HG03571 (cell line): Measurements from ENCODE around the gene PEAR1.

Experiments
- ATAC-seq: cut with Tn5 transposase; IDR thresholded peaks from one replicate; pipeline ENCODE4 v1.9.1; 2021; ENCODE audit not compliant: unreplicated experiment

The PEAR1 gene

DNA sequence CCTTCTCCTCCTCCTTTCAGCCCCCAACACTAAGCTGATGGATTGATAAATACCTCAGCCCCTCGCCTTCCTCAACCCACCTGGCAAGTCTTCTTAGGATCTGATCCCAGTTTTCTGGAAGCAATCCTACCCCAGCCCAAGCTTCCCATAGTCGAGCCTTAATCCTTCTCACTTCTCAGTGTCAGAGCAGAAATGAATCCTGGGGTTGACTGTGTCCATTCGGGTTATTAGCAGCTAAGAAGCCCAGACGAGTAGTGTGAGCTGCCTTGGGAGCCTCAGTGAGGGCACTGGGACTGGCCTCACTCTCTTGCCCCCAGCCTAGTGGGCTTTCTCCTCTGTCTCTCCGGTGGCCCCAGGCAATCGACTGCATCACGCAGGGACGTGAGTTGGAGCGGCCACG is 12.4 kb upstream of the PEAR1 start:
- ATAC-seq = no peak

DNA sequence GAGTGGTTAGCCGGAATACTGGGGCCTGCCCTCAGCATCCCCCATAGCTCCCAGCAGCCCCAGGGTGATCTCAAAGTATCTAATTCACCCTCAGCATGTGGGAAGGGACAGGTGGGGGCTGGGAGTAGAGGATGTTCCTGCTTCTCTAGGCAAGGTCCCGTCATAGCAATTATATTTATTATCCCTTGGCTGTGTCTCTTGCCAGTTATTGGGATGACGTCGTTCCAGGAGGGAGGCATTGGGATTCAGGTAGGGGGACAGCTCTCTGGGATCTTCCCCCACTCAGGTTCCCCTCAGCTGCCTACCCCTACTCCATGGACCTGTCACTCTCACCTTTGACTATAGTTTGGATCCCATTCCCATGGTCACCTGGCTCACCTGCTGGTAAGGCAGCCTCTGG is 11.9 kb upstream of the PEAR1 start:
- ATAC-seq = no peak

DNA sequence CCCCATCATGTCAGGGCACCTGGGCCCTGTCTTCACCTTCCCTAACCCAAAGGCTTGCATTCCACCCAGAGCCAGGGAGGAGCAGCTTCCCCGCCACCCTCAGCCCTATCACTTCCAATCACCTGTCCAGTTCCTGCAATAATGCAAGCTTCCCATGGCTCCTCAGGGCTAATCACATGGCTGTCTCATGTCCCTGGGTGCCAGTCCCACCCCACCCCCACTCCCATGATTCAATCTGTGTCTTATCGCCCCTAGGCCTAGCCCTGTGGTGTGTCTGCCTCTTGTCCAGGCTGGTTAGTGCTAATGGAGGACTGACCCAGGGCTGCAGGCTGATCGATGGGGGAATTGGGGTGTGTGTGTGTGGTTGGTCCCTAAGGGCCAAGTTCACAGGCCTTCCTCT is 11.0 kb upstream of the PEAR1 start:
- no peak for ATAC-seq

DNA sequence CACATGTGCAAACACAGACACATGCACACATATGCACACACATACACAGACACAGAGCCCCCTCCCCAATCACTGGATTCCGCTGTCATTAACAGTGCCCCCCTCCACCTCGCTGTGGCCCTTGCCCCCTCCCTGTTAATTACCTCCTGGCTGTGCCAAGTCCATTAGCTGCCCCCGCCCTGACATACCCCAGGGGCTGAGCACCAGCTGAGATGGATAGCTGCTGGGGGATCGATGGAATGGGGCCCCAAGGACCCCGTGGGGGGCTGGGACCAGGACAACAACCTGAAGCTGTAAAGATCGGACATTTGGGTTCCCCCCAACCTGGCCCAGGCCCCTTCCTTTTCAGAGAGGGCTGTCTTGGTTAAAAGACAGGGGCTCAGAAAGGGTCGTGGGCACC is 9.6 kb upstream of the PEAR1 start:
- ATAC-seq = no peak

DNA sequence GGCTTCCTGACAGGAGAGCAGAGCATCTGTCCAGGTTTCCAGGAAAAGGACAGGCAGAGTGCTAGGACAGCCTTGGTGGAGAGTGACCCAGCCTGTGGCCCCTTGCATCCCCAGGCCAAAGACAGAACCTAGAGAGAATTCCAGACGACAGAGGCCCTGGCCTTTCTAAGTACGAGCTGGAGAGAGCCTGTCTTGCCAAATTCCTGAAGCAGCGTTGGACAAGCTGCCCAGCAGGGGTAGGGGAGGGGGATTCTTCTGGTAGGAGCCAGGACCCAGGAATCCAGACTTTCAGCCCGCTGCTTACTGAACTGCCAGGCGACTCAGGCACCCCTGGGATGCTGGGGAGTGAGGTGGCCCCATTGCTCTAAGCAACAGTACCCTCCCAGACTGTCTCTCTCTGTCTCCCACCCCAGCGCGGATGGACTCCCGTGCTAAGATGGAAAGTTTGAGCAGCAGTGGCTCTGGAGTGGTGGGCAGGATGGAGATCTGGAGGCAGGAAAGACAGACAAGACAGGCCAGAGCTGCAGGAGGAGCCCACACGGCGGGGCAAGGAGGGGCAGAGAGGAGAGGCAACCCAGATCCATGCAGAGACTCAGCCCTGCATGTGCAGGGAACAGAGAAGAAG is 8.8 kb upstream of the PEAR1 start:
- ATAC-seq = no peak

DNA sequence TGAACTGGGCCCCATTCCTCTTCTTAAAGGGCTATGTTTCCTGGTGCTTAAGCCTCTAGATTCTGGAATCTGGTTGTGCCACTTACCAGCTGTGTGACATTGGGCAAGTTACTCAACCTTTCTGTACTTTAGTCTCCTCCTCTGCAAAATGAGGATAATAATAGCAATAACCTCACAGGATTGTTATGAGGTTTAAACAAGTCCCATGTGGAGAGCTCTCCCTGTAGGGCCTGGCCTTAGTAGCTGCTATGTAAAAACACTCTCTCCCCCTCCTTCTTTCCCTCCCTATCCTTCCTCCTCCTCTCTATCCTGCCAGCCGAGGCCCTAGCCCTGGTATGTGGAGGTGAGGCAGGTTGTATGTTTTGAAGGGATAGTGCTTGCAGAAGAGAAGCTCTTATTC is 8.2 kb upstream of the PEAR1 start:
- no peak for ATAC-seq

DNA sequence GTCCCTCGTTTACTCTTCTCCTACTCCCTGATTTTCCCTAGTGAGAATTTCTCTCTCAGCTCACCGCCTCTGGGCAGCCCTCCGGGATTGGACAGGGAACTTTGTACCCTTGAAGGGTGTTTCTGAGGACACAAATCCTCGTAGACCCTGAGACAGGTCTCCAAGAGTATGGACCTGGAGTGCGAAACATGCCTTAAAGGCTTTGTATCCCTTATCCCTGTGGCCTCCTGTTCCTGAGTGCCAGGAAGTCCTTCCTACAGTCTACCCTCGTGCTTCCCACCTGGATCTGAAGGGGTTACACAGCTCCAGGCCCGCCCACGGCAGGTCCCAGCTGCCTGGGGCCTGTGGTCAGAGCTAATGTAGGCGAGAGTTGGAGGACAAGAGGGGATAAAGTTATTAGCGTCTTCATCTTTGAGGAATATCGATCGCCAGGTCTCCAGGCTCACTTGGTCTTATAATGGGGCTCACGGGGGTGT is 7.6 kb upstream of the PEAR1 start:
- no peak for ATAC-seq

DNA sequence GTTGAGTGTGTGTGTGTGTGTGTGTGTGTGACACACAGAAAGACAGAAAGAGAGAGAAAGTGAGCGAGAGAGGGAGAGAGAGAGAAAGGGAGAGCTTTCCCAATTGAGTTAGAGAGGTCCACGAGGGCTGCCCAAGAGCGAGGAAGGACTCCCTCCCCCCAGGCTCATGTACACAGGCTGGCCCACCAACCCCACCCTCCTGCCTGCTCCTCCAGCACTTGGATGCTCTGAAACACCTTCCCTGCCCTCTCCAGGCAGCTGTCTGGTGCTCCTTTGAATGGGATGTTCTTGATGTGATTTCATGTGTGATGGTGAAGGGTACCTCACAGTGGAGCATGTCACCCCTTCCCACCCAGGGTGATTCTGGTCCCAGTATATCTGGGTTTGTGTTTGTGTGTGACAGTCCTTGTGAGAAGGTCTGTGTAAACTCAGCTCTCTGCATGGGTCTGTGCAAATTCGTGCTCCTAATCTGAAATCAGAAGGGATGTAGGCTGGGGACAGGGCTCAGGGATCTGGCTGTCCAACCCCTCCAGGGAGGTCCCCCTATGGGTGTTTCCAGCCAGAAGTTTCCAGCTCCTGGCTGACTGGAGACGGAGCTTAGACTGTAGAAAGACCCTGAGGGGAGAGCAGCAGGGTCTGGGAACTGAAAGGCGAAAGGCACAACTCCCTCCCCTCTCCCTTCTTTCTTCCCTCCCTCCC is 6.8 kb upstream of the PEAR1 start:
- ATAC-seq = no peak

DNA sequence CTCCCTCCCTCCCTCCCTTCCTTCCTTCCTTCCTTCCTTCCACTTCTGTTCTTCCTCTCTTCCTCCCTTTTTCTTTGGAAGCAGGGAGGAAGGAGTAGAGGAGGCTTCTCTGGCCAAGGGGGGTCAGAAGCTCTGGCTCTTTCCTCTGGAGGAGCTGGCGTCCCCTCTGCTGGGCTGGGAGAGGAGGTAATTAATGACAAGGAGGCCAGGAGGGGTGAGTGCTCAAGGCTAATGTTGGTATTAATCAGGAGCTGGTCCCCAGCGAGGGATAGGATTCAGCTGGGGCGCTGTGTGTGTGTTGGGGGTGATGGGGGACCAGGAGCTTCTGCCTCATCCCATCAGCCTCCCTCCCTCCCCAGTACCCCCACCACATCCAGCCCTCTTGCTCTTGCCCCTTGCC is 6.2 kb upstream of the PEAR1 start:
- ATAC-seq = no peak

DNA sequence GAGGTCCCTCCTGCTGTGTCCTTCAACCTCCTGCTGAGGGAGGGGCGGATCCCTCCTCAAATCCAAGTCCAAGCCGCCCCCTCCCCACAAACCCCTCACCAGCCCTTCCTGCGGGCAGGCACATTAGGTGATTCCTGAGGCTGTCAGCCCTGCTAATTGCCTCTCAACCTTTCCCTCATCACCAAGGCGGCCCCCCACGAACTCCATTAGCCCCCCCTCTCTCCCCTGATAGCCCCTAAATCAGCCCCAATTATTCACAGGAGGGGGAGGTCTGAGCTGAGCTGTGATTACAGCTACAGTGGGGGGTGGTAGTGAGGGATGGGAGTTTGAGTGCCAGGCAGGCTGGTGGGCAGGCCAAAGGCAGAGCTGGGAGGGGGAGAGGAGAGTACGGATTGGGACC is 5.8 kb upstream of the PEAR1 start:
- no peak for ATAC-seq

DNA sequence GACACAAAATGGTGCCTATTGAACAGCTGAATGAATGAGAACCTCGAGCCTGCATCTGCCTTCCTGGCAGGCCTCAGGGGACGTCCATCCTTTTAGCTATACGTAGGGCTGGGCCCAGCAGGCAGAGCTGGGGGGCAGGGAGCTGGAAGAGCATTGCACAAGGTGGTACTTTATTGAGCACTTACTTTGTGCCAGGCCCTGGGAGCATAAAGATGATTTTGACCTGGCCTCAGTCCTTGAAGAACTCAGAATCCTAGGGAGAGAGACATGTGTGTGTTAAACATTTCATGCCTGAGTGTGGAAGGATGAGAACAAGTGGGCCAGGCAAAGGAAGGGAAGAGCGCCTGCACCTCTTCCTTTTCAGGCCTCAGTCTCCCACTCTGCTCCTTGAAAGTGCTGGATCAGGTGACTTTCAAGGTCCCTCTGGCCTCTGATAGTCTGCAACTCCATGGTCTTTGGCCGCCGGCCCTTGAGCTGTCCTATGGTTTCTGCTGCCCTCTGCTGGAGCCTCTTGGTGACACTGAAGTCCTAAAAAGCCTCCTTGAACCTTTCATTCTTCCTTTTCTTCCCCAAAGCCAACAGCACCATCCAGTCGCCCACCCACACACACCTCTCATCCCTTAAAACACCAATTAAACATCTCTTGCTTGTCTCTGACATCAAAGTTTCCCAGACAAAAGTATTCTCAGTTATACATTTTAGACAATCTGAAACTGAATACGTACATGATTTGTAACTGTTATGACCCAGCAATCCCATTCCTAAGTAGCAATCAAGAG is 3.5 kb upstream of the PEAR1 start:
- ATAC-seq = no peak

DNA sequence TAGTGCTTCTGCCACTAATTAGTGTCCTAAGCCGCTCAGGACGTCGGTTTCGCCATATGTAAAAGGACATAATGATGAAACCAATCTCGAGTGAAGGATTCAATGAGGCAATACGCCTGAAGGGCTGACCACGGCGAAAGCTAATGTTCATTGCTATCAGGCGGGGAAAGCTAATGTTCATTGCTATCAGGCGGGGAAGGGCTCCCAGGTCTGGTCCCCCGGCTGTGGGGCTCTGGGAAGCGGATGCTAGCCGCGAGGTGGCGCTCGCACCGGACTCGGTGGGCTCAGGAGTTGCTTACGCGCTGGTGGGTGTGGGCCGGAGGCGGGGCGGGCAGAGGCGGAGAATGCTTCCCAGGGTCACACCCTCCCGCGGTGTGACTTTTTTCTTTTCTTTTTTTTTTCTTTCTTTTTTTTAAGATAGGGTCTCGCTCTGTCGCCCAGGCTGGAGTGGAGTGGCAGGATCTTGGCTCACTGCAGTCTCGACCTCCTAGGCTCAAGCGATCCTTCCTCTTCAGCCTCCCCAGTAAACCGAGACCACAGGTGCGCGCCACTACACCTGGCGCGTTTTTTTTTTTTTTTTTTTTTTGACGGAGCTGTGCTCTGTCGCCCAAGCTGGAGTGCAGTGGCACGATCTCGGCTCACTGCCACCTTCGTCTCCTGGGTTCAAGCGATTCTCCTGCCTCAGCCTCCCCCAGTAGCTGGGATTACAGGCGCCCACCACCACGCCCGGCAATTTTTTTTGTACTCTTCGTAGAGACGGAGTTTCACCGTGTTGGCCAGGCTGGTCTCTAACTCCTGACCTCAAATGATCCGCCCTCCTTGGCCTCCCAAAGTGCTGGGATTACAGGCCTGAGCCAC is 1.1 kb upstream of the PEAR1 start:
- ATAC-seq = no peak

DNA sequence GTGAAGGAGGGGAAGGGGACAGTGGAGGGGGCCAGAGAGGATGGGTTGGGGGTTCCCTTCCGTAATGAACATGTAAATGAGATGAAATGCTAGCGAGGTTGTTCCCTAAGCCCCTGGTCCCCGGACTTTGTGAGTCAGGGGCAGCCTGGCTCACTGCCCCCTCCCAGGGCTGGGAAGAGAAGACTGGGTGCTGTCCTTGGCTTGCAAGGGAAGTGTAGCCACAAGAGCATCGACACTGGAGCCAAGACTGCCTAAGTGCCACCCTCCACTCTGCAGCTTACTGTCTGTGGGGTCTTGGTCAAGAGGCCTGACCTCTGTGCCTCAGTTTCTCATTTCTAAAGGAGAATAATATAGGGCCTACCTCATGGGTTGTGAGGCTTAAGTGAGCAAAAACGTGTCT is 483 bp downstream of the PEAR1 start:
- ATAC-seq = no peak

DNA sequence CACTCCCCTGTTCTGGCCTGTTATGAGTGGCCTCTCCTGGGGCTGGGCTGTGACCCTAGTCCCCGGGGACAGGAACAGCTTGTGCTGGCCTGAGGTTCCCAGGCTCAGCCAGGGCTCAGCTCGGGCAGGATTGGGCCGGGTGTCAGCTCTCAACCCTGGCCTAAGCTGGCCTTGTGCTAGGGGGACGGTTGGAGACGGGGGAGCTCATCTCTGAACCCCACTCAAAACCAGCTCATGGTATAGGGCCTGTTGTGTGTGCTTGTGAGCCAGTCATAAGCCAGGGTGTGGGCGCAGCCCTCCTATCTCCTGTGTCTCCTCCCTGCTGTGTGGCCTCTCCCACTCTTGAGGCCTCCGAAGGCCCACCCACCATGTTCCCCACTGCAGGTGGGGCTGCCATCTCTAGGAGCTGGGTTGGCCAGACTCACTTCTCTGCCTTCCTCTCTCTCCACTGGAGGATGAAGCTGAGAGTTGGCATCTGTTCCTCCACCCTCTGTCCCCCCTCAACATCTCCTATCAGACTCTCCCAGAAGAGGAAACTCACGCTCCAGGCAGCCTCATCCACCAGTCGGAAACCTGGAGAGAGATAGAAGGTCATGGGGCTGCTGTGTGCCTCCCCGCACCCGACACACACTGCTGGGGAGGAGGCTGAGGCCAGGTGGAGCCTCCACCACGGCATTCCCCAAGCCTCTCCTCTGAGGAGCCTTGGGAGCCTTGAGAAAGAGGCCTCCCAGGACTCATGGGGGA is 1.4 kb downstream of the PEAR1 start:
- ATAC-seq = no peak

DNA sequence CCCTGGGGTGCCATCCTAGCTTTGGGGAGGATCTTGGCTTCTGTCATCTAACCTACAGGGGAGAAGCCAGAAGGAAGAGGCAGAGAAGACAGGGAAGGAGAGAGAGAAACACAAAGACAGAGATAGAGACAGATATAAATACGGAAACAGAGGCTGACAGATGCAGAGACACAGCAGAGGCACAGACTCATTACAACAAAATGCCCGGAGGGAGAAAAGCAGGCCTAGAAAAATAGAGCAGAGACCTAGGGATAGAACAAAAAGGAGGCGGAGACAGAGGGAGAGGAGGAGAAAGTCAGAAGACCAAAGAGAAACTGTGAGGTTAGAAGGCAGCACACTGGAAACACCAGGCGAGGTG is 1.9 kb downstream of the PEAR1 start:
- ATAC-seq = no peak

DNA sequence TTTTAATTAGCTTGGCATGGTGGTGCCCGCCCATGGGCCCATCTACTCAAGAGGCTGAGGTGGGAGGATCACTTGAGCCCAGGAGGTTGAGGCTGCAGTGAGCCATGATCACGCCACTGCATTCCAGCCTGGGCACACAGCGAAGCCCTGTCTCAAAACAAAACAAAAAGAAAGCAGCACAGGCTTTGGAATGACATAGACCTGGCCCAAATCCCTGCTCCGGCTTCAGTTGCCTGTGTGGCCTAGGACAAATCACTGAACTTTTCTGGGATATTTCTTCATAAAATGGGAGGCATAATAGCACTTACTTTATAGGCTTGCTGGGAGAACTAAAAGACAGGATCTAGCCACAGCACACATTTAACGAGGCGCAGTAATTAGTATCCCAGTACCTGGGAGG is 2.4 kb downstream of the PEAR1 start:
- ATAC-seq = no peak

DNA sequence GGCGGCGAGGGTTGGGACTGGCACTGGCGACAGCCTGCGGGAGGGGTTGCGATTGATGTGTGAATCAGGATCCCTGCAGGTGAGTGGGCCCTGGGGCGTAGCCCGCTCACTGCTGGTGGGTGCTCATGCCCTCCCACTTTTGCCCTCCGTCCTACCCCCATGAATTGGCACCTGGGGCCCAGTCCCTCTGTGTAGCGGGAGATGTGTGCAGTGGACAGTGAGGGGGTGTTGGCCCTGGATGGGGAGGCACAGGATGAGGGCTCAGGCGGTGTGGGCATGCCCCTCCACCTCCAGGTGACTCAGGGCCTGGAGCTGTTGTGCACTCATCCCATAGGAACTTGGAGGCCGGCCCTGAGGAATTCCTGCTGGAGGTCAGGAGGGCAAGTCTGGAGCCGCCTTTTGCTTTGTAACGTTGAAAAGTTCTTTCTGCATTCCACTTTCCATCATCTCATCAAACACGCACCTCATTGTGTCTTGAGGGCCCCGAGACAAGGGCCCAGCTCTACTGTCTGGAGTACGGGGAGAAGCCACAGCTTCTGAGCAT is 3.0 kb downstream of the PEAR1 start:
- ATAC-seq = no peak

DNA sequence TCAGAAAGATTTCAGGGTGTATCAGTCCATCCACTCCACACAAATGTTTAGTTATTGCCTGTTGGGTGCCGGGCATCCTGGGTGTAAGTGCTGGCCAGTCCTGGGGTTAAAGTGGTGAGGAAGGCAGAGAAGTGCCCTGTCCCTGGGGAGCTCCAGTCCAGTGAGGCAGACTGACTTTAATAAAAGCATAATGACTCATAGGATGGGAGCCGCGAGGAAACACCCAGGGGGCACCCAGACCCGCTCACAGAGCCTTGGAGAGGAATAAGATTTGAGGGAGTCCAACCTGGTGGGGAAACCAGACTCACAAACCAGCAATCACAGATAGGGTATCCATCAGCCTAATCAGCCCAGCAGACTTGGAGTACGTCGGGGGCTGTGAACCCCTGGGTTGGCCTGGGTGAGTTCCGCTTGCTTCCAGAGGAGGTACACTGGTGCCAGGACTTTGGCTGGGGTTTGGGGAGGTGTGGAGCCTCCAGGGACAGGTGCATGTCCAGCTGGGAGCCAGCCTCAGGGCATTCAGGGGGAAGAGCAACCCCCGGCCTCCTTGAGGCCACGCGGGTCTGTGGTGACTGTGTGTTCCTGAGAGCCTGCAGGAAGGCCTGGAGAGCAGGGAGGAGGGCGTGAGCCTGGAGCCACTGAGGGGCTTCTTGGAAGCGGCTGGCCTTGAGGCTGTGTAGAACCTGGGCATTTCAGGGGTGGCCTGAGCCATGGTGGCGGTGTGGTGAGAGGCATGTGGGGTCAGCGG is 3.7 kb downstream of the PEAR1 start:
- ATAC-seq = no peak

DNA sequence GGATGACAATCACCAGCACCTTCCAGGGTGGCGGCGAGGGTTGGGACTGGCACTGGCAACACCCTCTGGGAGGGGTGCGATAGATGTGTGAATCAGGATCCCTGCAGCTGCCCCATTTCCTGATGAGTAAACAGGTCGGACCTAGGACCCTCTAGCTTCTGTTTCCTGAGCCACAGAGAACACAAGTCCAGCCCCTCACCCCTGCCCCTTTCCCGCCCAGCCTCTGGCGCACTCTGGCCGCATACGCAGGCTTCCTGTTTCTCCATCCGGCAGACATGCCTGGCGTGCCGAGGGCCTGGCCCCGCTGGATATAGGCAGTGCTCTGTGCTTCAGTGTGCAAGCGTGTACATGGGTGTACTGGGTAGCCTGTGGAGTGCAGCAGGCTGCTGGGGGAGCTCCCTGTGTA is 4.6 kb downstream of the PEAR1 start:
- no peak for ATAC-seq
